Measurements from ENCODE around the gene BFSP1. TPM values are rescaled to one million over a fixed set of nuclear protein-coding genes. Genes with fewer than 3 reads are reported as not detected.

Gene BFSP1
- total and polyA plus RNA-seq, 2 donors, result 2.0 to 3.3 TPM

DNA sequence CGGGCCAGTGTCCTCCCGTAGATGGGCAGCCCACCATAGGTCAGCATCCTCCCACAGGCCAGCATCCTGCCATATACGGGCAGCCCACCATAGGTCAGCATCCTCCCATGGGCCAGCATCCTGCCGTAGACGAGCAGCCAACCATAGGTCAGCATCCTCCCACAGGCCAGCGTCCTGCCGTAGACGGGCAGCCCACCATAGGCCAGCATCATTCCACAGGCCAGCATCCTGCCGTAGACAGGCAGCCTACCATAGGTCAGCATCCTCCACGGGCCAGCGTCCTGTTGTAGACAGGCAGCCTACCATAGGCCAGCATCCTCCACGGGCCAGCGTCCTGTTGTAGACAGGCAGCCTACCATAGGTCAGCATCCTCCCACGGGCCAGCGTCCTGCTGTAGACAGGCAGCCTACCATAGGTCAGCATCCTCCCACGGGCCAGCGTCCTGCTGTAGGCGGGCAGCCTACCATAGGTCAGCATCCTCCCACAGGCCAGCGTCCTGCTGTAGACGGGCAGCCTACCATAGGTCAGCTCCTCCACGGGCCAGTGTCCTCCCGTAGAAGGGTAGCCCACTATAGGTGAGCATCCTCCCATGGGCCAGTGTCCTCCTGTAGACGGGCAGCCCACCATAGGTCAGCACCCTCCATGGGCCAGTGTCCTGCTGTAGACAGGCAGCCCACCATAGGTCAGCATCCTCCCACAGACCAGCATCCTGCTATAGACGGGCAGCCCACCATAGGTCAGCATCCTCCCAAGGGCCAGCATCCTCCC, 62.9 kb downstream of the BFSP1 start:
- Histone ChIP-seq H3K27ac (ENCODE audit: low read depth) (no peak overlapping the region), H3K4me1 (ENCODE audit: insufficient read depth) (no peaks in the 10 kb centered on the region), H3K4me3 (ENCODE audit: low read depth, low read length) (no peak overlapping the region), H3K36me3 (ENCODE audit: insufficient read depth) (no peaks in the 10 kb centered on the region)
- no peak for DNase-seq (ENCODE audit: extremely low spot score)
- WGBS, result 88% methylated on average over 24 of the region's 24 CpGs

DNA sequence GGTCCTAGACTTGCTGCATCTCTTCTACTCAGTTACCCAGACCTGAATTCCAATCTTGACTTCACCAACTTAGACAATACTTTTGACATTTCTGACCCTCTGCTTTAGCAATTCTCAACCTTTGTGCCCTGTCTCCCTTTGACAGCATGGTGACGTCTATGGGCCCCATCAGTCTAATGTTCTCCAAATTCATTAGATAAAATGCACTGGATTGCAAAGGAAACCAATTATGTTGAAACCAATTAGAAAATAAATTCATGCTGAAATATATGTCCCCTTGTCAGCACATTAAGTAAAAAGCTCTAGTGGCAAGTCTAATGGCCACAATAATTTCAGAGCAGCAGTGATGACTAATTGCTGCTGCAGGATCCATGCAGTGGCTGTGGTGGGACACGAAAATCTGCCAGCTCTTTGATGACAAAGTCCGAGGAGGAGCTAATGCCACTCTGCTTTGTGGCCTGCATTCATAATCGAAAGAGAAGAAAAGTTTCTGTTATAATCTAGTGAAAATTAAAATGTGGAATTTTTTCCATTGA, 64.0 kb downstream of the BFSP1 start:
- no peaks in the 10 kb centered on the region for H3K4me1 ChIP-seq (ENCODE audit: insufficient read depth)
- H3K27ac ChIP-seq (ENCODE audit: low read depth), result no peak overlapping the region
- 87% methylated on average over 4 of the region's 4 CpGs for WGBS
- H3K36me3 ChIP-seq (ENCODE audit: insufficient read depth), result no peaks in the 10 kb centered on the region
- no peak overlapping the region for H3K4me3 ChIP-seq (ENCODE audit: low read depth, low read length)
- DNase-seq (ENCODE audit: extremely low spot score), result no peak

DNA sequence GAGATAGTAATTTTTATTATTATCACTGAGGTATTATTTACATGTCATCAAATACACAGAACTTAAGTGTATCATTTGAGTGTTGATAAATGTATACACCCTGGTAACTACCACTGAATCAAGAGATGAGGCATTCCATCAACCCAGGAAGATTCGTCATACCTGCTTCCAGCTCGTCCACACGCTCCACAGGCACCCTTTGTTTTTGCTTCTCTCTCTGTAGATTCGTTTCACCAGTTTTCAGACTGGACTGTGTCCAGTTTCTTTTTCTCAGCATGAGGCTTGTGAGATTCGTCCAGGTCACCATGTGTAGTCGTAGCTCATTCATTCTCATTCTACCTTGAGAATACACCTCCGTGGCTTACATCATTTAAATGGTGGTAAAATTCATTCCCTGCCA, 64.5 kb downstream of the BFSP1 start:
- H3K4me1 ChIP-seq (ENCODE audit: insufficient read depth), result no peaks in the 10 kb centered on the region
- no peaks in the 10 kb centered on the region for H3K36me3 ChIP-seq (ENCODE audit: insufficient read depth)
- no peak for DNase-seq (ENCODE audit: extremely low spot score)
- H3K4me3 ChIP-seq (ENCODE audit: low read depth, low read length), result no peak overlapping the region
- H3K27ac ChIP-seq (ENCODE audit: low read depth), result no peak overlapping the region
- 84% methylated on average over 7 of the region's 7 CpGs for WGBS

DNA sequence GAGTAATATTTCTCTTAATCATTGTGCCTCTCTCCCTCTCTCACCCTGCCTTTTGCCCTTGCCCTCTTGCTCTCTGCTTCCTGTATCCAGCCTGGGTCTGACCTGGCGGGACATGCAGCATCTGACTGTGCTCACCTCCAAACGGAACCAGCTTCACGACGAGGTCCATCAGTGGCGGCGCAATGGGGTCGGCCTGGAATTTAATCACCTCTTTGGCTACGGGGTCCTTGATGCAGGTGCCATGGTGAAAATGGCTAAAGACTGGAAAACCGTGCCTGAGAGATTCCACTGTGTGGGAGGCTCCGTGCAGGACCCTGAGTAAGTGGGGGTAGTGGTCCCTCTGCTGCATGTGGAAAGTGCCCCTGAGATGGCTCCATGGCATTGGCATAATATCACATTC, 65.9 kb downstream of the BFSP1 start:
- DNase-seq (ENCODE audit: extremely low spot score), result no peak
- H3K27ac ChIP-seq (ENCODE audit: low read depth), result no peak overlapping the region
- 93% methylated on average over 10 of the region's 10 CpGs for WGBS
- H3K4me1 ChIP-seq (ENCODE audit: insufficient read depth), result no peaks in the 10 kb centered on the region
- H3K4me3 ChIP-seq (ENCODE audit: low read depth, low read length), result no peak overlapping the region
- no peaks in the 10 kb centered on the region for H3K36me3 ChIP-seq (ENCODE audit: insufficient read depth)

DNA sequence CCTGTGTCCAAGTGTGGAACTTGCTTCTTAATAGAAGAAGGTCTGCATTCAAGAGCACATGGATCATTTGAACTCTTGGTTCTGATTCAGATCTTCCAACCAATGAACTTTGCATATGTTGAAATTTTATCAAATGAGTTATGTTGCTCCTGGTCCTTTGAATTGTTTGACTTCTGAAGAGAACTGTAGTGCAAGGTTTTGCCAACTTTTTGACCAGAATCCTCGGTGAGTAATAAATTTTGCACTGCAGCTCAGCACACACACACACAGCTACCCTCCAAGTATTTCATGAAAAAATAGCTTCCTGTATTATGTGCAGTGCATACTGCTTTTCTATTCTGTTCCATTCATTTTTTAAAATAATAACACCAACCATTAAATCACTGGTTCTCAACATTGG, 67.5 kb downstream of the BFSP1 start:
- no peak for DNase-seq (ENCODE audit: extremely low spot score)
- H3K36me3 ChIP-seq (ENCODE audit: insufficient read depth), result no peaks in the 10 kb centered on the region
- H3K4me1 ChIP-seq (ENCODE audit: insufficient read depth), result no peaks in the 10 kb centered on the region
- 42% methylated on average over 1 of the region's 1 CpG for WGBS
- no peak overlapping the region for H3K27ac ChIP-seq (ENCODE audit: low read depth)
- no peak overlapping the region for H3K4me3 ChIP-seq (ENCODE audit: low read depth, low read length)

DNA sequence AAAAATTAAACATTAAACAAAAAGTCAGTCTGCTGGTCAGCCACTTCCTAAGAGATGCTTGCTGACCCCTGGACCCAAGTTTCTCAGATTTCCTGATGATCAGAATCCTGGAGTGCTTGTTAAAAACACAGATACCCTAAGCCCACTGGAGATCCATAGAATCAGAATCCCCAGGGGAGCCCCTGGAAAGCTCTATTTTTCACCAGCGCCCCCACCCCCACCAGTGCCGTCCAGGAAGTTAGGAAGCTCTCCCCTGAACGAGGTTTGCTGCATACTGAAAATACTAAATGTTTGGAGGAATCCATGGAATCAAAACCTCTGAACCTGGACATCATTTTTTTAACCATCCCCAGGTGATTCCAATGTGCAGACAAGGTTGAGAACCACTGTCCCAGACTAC, 69.2 kb downstream of the BFSP1 start:
- no peak for DNase-seq (ENCODE audit: extremely low spot score)
- 69% methylated on average over 3 of the region's 3 CpGs for WGBS
- Histone ChIP-seq H3K27ac (ENCODE audit: low read depth) (no peak overlapping the region), H3K36me3 (ENCODE audit: insufficient read depth) (no peaks in the 10 kb centered on the region), H3K4me3 (ENCODE audit: low read depth, low read length) (no peak overlapping the region), H3K4me1 (ENCODE audit: insufficient read depth) (no peaks in the 10 kb centered on the region)

DNA sequence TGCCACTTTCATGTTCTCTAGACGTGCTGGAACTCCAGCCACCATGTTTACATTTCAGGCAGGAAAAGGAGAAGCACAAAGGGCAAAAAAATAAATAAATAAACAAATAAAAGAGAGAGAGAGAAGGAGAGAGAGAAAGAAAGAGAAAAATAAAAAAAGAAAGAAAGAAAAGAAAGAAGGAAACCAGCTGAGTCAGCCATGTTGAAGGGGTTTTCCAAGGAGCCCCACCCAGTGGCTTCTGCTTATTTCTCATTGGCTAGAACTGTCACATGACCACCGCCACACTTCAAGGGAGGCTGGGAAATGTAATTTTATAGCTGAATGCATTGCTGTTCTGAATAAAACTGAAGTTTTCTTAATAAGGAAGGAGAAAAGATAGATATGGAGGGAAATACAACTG, 71.1 kb downstream of the BFSP1 start:
- DNase-seq (ENCODE audit: extremely low spot score), result no peak
- no peaks in the 10 kb centered on the region for H3K4me1 ChIP-seq (ENCODE audit: insufficient read depth)
- H3K27ac ChIP-seq (ENCODE audit: low read depth), result no peak overlapping the region
- 69% methylated on average over 2 of the region's 2 CpGs for WGBS
- no peak overlapping the region for H3K4me3 ChIP-seq (ENCODE audit: low read depth, low read length)
- H3K36me3 ChIP-seq (ENCODE audit: insufficient read depth), result no peaks in the 10 kb centered on the region

DNA sequence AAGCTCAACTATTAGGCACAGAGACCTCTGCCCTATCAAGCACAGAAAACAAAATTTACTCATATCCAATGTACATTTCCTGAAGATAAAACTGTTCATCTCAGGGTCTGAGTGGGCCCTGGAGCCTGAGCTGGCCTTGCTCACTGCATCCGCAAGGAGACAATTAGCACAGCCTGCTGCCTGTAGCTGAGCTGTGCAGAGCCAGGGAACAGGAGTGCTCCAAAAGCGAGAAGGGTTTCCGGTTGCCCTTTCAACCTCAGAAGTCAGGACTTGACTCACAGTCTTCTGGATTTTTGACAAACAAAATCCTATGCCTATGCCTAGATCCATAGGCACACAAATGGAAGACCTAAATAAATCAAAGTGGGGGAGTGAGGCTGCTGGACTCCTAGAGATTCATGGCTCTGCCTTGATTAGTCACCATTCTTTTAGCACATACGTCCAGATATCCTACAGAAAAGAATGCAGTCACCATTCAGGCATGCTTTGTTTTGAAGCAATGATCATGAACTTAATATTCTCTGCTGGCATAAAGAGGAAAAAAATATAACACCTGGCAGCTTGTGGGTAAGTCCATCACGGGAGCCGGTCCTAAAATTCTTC, 73.5 kb downstream of the BFSP1 start:
- Histone ChIP-seq H3K4me1 (ENCODE audit: insufficient read depth) (no peaks in the 10 kb centered on the region), H3K4me3 (ENCODE audit: low read depth, low read length) (no peak overlapping the region), H3K27ac (ENCODE audit: low read depth) (no peak overlapping the region), H3K36me3 (ENCODE audit: insufficient read depth) (no peaks in the 10 kb centered on the region)
- DNase-seq (ENCODE audit: extremely low spot score), result no peak
- WGBS, result 73% methylated on average over 6 of the region's 6 CpGs

DNA sequence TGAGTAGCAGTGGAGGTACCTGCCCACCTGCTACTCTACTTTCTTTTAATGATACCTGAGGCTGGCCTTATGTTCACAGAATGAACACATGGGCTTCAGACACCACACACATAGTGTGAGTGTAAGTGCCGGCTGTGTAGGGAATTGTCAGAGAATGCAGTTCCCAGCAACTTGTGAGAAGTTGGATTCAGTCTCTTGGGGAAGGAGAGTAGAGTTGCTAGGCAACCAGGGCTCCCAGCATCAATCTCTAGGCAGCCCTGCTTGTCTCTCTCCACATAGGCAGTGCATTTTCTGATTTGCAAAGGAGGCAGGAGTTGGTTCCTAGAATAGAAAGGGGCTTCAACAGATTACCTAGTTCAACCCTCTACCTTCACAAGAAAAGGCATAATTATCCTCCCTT, 74.1 kb downstream of the BFSP1 start:
- 84% methylated on average over 1 of the region's 1 CpG for WGBS
- Histone ChIP-seq H3K4me3 (ENCODE audit: low read depth, low read length) (no peak overlapping the region), H3K36me3 (ENCODE audit: insufficient read depth) (no peaks in the 10 kb centered on the region), H3K27ac (ENCODE audit: low read depth) (no peak overlapping the region), H3K4me1 (ENCODE audit: insufficient read depth) (no peaks in the 10 kb centered on the region)
- DNase-seq (ENCODE audit: extremely low spot score), result no peak

DNA sequence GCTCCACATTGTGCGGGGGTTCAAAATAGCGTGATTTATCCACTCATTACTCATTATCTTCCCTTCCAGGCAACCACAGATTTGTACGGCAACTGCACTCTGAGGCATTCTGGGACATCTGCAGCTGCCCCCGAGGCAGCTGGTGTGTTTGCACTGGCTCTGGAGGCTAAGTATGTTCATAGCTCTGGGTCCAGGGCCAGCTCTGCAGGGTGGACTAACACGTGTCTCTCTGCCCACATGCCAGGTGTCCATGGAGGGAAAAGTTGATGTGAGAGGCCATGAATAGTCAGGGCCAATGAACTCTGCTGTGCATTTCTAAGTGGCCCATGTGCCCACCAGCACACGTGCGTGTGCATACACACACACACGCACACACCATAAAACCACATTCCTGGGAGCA, 74.9 kb downstream of the BFSP1 start:
- WGBS, result 85% methylated on average over 8 of the region's 8 CpGs
- Histone ChIP-seq H3K36me3 (ENCODE audit: insufficient read depth) (no peaks in the 10 kb centered on the region), H3K4me1 (ENCODE audit: insufficient read depth) (no peaks in the 10 kb centered on the region), H3K4me3 (ENCODE audit: low read depth, low read length) (no peak overlapping the region), H3K27ac (ENCODE audit: low read depth) (no peak overlapping the region)
- DNase-seq (ENCODE audit: extremely low spot score), result no peak

DNA sequence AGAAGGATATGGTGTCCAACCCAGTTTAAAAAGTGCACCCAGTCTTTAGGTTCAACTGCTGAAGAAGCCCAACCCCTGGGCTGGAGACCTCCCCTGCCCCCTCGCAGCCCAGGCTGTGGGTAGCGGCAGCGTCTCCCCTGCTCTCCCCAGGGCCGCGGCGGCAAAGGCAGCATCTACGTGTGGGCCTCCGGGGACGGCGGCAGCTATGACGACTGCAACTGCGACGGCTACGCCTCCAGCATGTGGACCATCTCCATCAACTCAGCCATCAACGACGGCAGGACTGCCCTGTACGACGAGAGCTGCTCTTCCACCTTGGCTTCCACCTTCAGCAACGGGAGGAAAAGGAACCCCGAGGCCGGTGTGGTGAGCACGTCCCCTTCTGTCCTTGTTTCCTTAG, 77.6 kb downstream of the BFSP1 start:
- no peak for DNase-seq (ENCODE audit: extremely low spot score)
- Histone ChIP-seq H3K4me3 (ENCODE audit: low read depth, low read length) (no peak overlapping the region), H3K4me1 (ENCODE audit: insufficient read depth) (no peaks in the 10 kb centered on the region), H3K27ac (ENCODE audit: low read depth) (no peak overlapping the region), H3K36me3 (ENCODE audit: insufficient read depth) (no peaks in the 10 kb centered on the region)
- 88% methylated on average over 22 of the region's 22 CpGs for WGBS

DNA sequence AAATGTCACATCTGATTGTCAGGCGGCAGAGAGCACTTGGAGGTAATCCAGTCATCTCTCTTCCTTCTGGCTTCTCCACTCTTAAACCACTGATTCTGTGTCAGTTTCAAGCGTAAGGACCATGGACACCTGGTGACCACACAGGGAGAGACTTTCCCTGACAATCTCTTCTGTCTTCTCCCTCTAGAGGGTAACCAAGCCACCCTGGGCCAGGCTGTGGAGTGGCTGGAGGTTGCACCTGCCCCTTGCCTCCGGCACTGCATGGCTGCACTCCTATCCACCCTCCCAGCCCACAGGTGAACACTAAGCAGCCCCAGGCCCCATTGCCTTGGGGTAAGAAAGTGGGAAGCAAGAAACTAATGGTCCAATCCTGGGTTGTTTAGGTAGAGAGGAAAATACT, 78.7 kb downstream of the BFSP1 start:
- Histone ChIP-seq H3K36me3 (ENCODE audit: insufficient read depth) (no peaks in the 10 kb centered on the region), H3K4me3 (ENCODE audit: low read depth, low read length) (no peak overlapping the region), H3K27ac (ENCODE audit: low read depth) (no peak overlapping the region), H3K4me1 (ENCODE audit: insufficient read depth) (no peaks in the 10 kb centered on the region)
- no peak for DNase-seq (ENCODE audit: extremely low spot score)
- WGBS, result 82% methylated on average over 3 of the region's 3 CpGs

DNA sequence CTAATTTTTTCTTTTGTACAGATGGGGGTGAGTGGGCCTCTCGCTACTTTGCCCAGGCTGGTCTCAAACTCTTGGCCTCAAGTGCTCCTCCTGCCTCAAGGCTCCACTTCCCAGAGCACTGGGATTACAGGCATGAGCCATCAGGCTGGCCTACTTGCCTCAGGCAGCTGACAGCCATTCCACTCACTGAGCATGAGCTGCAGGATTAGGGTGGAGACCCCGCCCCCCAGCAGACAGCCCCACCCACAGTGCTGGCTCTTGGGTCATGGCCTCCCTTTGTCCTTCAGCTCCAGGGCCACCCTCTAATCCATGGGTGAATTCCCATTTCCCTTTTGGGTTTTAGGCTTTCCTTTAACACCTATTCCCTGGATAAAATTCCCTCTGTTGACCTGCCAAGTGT, 82.1 kb downstream of the BFSP1 start:
- no peak for DNase-seq (ENCODE audit: extremely low spot score)
- Histone ChIP-seq H3K4me3 (ENCODE audit: low read depth, low read length) (no peak overlapping the region), H3K4me1 (ENCODE audit: insufficient read depth) (no peaks in the 10 kb centered on the region), H3K36me3 (ENCODE audit: insufficient read depth) (no peaks in the 10 kb centered on the region), H3K27ac (ENCODE audit: low read depth) (no peak overlapping the region)
- 79% methylated on average over 2 of the region's 2 CpGs for WGBS

DNA sequence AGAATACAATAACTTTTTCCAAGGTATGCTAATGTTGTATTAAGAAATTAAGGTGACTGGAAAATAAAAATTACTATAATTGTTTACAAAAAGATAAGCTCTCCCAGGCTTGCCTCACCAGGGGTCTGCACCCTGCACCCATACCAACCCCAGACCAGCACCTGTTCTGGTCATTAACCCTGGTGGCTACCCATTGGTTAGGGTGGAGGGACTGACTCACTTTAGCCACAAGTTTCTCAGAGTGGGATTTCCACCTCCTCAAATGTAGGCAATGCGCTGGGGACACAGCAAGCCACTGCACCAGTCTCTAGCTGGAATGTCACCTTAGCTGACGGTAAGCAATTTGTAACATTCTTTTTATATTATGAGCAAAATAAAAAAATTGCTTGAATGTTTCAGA, 83.1 kb downstream of the BFSP1 start:
- Histone ChIP-seq H3K36me3 (ENCODE audit: insufficient read depth) (no peaks in the 10 kb centered on the region), H3K27ac (ENCODE audit: low read depth) (no peak overlapping the region), H3K4me1 (ENCODE audit: insufficient read depth) (no peaks in the 10 kb centered on the region), H3K4me3 (ENCODE audit: low read depth, low read length) (no peak overlapping the region)
- WGBS, result 98% methylated on average over 2 of the region's 2 CpGs
- DNase-seq (ENCODE audit: extremely low spot score), result no peak
